NOMO-1 treated with DMSO at 0.1 percent for 48 hours (cell line): ENCODE results near the gene FLG2.

Source experiments
- DNase-seq: peaks from one replicate; lab custom pipeline; 2025; ENCODE audit not compliant: unreplicated experiment; lab: John Stamatoyannopoulos, UW

The FLG2 gene

GRCh38 chr1:152359906-152360305 lies at the start of gene FLG2:
TSS of gene FLG2 (minus strand) at chr1:152360006. CDS start at chr1:152358884, 1,122 bp downstream.
- no peak for DNase-seq

- DNase-seq = no peak
These were observed 48.9 kb upstream of the FLG2 start for GRCh38 chr1:152408664-152409063.

- DNase-seq = no peak
These were observed 39.2 kb upstream of the FLG2 start for GRCh38 chr1:152398812-152399698.

GRCh38 chr1:152397474-152397873 lies 37.7 kb upstream of the FLG2 start:
- no peak for DNase-seq

GRCh38 chr1:152394151-152394550 lies 34.3 kb upstream of the FLG2 start:
- DNase-seq = no peak

- no peak for DNase-seq
These were observed 33.1 kb upstream of the FLG2 start for GRCh38 chr1:152392909-152393308.

GRCh38 chr1:152388889-152389288 lies 29.1 kb upstream of the FLG2 start:
- DNase-seq = no peak

- no peak for DNase-seq
These were observed 27.1 kb upstream of the FLG2 start for GRCh38 chr1:152386940-152387339.

GRCh38 chr1:152380932-152381331 lies 21.1 kb upstream of the FLG2 start:
- no peak for DNase-seq

- DNase-seq = no peak
These were observed 14.6 kb upstream of the FLG2 start for GRCh38 chr1:152374451-152374850.

- no peak for DNase-seq
These were observed 12.9 kb upstream of the FLG2 start for GRCh38 chr1:152372672-152373071.

GRCh38 chr1:152367436-152367835 lies 7.6 kb upstream of the FLG2 start:
- no peak for DNase-seq

GRCh38 chr1:152356736-152357135 lies 3.1 kb downstream of the FLG2 start:
- DNase-seq = no peak

- DNase-seq = no peak
These were observed 10.2 kb downstream of the FLG2 start for GRCh38 chr1:152349611-152350010.

GRCh38 chr1:152348447-152348846 lies 11.4 kb downstream of the FLG2 start:
- no peak for DNase-seq

- peak; percentile 11 for DNase-seq
These were observed 12.6 kb downstream of the FLG2 start for GRCh38 chr1:152347116-152347728.

- no peak for DNase-seq
These were observed 15.4 kb downstream of the FLG2 start for GRCh38 chr1:152344438-152344837.

- no peak for DNase-seq
These were observed 16.8 kb downstream of the FLG2 start for GRCh38 chr1:152343006-152343405.

GRCh38 chr1:152335399-152335798 lies 24.4 kb downstream of the FLG2 start:
- DNase-seq = no peak

GRCh38 chr1:152328801-152329391 lies 30.9 kb downstream of the FLG2 start:
- no peak for DNase-seq

GRCh38 chr1:152325111-152325510 lies 34.7 kb downstream of the FLG2 start, which contains the start of gene FLG:
TSS of gene FLG (minus strand) at chr1:152325239. CDS start at chr1:152315456, 9,783 bp downstream.
- no peak for DNase-seq

- no peak for DNase-seq
These were observed 45.8 kb downstream of the FLG2 start for GRCh38 chr1:152313970-152314369.
